Measurements from ENCODE around the gene CCDC197. TPM values are rescaled to one million over a fixed set of nuclear protein-coding genes. Genes with fewer than 3 reads are reported as not detected.
A peak's percentile ranks its signal among the peaks of the same experiment; 100 is the strongest.

CCDC197 gene
- total and polyA plus RNA-seq, 7 experiments from 2014 or later: not detected

- DNase-seq (no peak), ATAC-seq (no peak)
- intact Hi-C loops (cut with micrococcal nuclease): no loop called here
- Mint-ChIP-seq H3K27ac (peak overlapping the region in 1 of 9 donors; percentile 46), H3K4me3 (no peak overlapping the region), H3K4me1 (peaks cover 0 to 39% (median 8%) of the 10 kb centered on the region in 7 donors), H3K36me3 (no peaks in the 10 kb centered on the region), H3K27me3 (peaks cover 0 to 11% (median 0%) of the 10 kb centered on the region in 5 donors), H3K9me3 (peaks cover 0 to 3% (median 0%) of the 10 kb centered on the region in 11 donors)
- no peak overlapping the region for H3K4me3 ChIP-seq (ENCODE audit: low read length)
- H3K9me3 ChIP-seq (ENCODE audit: control insufficient read depth in 2 of 3, low read length in 3 of 3): no peaks in the 10 kb centered on the region
- no peaks in the 10 kb centered on the region for H3K27me3 ChIP-seq (ENCODE audit: control insufficient read depth in 2 of 2, insufficient read depth in 2 of 2, low read length in 2 of 2)
- POLR2A ChIA-PET: no interaction called here
- no peak overlapping the region for H3K27ac ChIP-seq (ENCODE audit: low read depth, low read length)
- CTCF ChIA-PET: interaction anchor here (1.1 kb wide), 1 partner anchor 17 kb away, joined by 3 read pairs; no protein-coding TSS in a partner anchor
- H3K36me3 ChIP-seq (ENCODE audit: control insufficient read depth in 2 of 3, insufficient read depth in 3 of 3, low read length in 3 of 3): no peaks in the 10 kb centered on the region
- H3K4me1 ChIP-seq (ENCODE audit: control insufficient read depth in 2 of 2, insufficient read depth in 2 of 2, low read length in 2 of 2): no peaks in the 10 kb centered on the region
Observed at GRCh38 chr14:94019329-94019728, 22.2 kb downstream of the CCDC197 start.

- ChIA-PET POLR2A (interaction anchor here (1.1 kb wide), 1 partner anchor 9 kb away, joined by 4 read pairs; no protein-coding TSS in a partner anchor), CTCF (interaction anchor here (1.5 kb wide), 1 partner anchor 81 kb away, joined by 5 read pairs; no protein-coding TSS in a partner anchor)
- Histone ChIP-seq H3K36me3 (ENCODE audit: control insufficient read depth in 2 of 3, insufficient read depth in 3 of 3, low read length in 3 of 3) (no peaks in the 10 kb centered on the region), H3K4me1 (ENCODE audit: control insufficient read depth in 2 of 2, insufficient read depth in 2 of 2, low read length in 2 of 2) (no peaks in the 10 kb centered on the region), H3K27ac (ENCODE audit: low read depth, low read length) (no peak overlapping the region), H3K9me3 (ENCODE audit: control insufficient read depth in 2 of 3, low read length in 3 of 3) (no peaks in the 10 kb centered on the region), H3K4me3 (ENCODE audit: low read length) (no peak overlapping the region), H3K27me3 (ENCODE audit: control insufficient read depth in 2 of 2, insufficient read depth in 2 of 2, low read length in 2 of 2) (no peaks in the 10 kb centered on the region)
- no peak for DNase-seq
- ATAC-seq: no peak
- Mint-ChIP-seq H3K27me3 (peaks cover 0 to 11% (median 0%) of the 10 kb centered on the region in 5 donors), H3K9me3 (peaks cover 0 to 3% (median 0%) of the 10 kb centered on the region in 11 donors), H3K4me3 (no peak overlapping the region), H3K27ac (peak overlapping the region in 2 of 9 donors; percentile 40 to 78), H3K36me3 (no peaks in the 10 kb centered on the region), H3K4me1 (peaks cover 0 to 32% (median 8%) of the 10 kb centered on the region in 7 donors)
- intact Hi-C loops (cut with micrococcal nuclease): no loop called here
Observed at GRCh38 chr14:94020267-94020666, 23.2 kb downstream of the CCDC197 start.

DNA sequence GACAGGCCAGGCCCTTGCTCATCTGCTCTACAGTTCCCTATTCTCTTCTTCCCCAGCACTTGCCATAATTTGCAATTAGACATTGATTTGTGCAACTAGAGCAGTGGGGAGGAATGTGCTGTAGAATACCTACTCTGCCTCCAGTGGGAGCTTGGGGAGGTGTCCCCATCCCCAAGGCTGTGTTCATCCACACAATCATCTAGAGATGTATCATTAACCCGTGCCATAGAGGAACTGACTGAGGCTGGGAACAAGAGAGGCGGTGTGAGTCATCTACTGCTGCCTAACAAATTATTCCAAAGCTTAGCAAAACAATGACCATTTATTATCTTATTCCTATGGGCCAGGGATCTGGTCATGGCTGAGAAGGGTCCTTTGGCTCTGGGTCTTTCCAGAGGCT is 23.9 kb downstream of the CCDC197 start:
- no peak for ATAC-seq
- peak overlapping the region in 1 of 9 donors; percentile 59 for H3K27ac Mint-ChIP-seq

GRCh38 chr14:94021416-94022157 is 24.5 kb downstream of the CCDC197 start:
- CTCF ChIA-PET: interaction anchor here (1.5 kb wide), 2 partner anchors 11 to 82 kb away, joined by 4 to 5 read pairs; no protein-coding TSS in a partner anchor

More for the DNA sequence above, 23.9 kb downstream of the CCDC197 start:
- H3K4me3 ChIP-seq (ENCODE audit: low read length): no peak overlapping the region
- no peaks in the 10 kb centered on the region for H3K9me3 ChIP-seq (ENCODE audit: control insufficient read depth in 2 of 3, low read length in 3 of 3)
- ChIA-PET POLR2A (interaction anchor here (1.1 kb wide), 1 partner anchor 9 kb away, joined by 4 read pairs; no protein-coding TSS in a partner anchor), CTCF (interaction anchor here (1.5 kb wide), 1 partner anchor 82 kb away, joined by 5 read pairs; no protein-coding TSS in a partner anchor)
- no peak overlapping the region for H3K27ac ChIP-seq (ENCODE audit: low read depth, low read length)
- H3K4me3 Mint-ChIP-seq: no peak overlapping the region
- no peak for DNase-seq
- H3K4me1 ChIP-seq (ENCODE audit: control insufficient read depth in 2 of 2, insufficient read depth in 2 of 2, low read length in 2 of 2): peaks cover 0 to 4% of the 10 kb centered on the region in 2 donors
- peaks cover 0 to 3% (median 0%) of the 10 kb centered on the region in 11 donors for H3K9me3 Mint-ChIP-seq
- H3K36me3 ChIP-seq (ENCODE audit: control insufficient read depth in 2 of 3, insufficient read depth in 3 of 3, low read length in 3 of 3): no peaks in the 10 kb centered on the region
- peaks cover 4 to 36% (median 8%) of the 10 kb centered on the region in 7 donors for H3K4me1 Mint-ChIP-seq
- no peaks in the 10 kb centered on the region for H3K27me3 ChIP-seq (ENCODE audit: control insufficient read depth in 2 of 2, insufficient read depth in 2 of 2, low read length in 2 of 2)
- no peaks in the 10 kb centered on the region for H3K36me3 Mint-ChIP-seq
- intact Hi-C loops (cut with micrococcal nuclease): no loop called here
- H3K27me3 Mint-ChIP-seq: peaks cover 0 to 11% (median 0%) of the 10 kb centered on the region in 5 donors

GRCh38 chr14:94022532-94023411 is 25.7 kb downstream of the CCDC197 start:
- no peak for ATAC-seq
- Mint-ChIP-seq H3K4me1 (peaks cover 7 to 42% (median 10%) of the 10 kb centered on the region in 7 donors), H3K27me3 (peaks cover 0 to 11% (median 0%) of the 10 kb centered on the region in 5 donors), H3K27ac (peak overlapping the region in 1 of 9 donors; percentile 59), H3K9me3 (peaks cover 0 to 3% (median 0%) of the 10 kb centered on the region in 11 donors), H3K4me3 (peak overlapping the region in 1 of 10 donors; percentile 41), H3K36me3 (no peaks in the 10 kb centered on the region)
- ChIA-PET POLR2A (no interaction called here), CTCF (interaction anchor here (1.4 to 1.5 kb wide), 2 partner anchors 10 to 83 kb away, joined by 4 to 5 read pairs; no protein-coding TSS in a partner anchor)
- no peak overlapping the region for H3K4me3 ChIP-seq (ENCODE audit: low read length)
- H3K36me3 ChIP-seq (ENCODE audit: control insufficient read depth in 2 of 3, insufficient read depth in 3 of 3, low read length in 3 of 3): no peaks in the 10 kb centered on the region
- peaks cover 5 to 12% of the 10 kb centered on the region in 2 donors for H3K4me1 ChIP-seq (ENCODE audit: control insufficient read depth in 2 of 2, insufficient read depth in 2 of 2, low read length in 2 of 2)
- intact Hi-C loops (cut with micrococcal nuclease): no loop called here
- no peaks in the 10 kb centered on the region for H3K27me3 ChIP-seq (ENCODE audit: control insufficient read depth in 2 of 2, insufficient read depth in 2 of 2, low read length in 2 of 2)
- no peak for DNase-seq
- H3K9me3 ChIP-seq (ENCODE audit: control insufficient read depth in 2 of 3, low read length in 3 of 3): no peaks in the 10 kb centered on the region
- no peak overlapping the region for H3K27ac ChIP-seq (ENCODE audit: low read depth, low read length)

More at GRCh38 chr14:94021416-94022157, 24.5 kb downstream of the CCDC197 start:
- POLR2A ChIA-PET: no interaction called here
- Histone ChIP-seq H3K9me3 (ENCODE audit: control insufficient read depth in 2 of 3, low read length in 3 of 3) (no peaks in the 10 kb centered on the region), H3K27me3 (ENCODE audit: control insufficient read depth in 2 of 2, insufficient read depth in 2 of 2, low read length in 2 of 2) (no peaks in the 10 kb centered on the region), H3K4me3 (ENCODE audit: low read length) (no peak overlapping the region), H3K4me1 (ENCODE audit: control insufficient read depth in 2 of 2, insufficient read depth in 2 of 2, low read length in 2 of 2) (peaks cover 0 to 4% of the 10 kb centered on the region in 2 donors), H3K36me3 (ENCODE audit: control insufficient read depth in 2 of 3, insufficient read depth in 3 of 3, low read length in 3 of 3) (no peaks in the 10 kb centered on the region), H3K27ac (ENCODE audit: low read depth, low read length) (no peak overlapping the region)
- intact Hi-C loops (cut with micrococcal nuclease): no loop called here
- peaks cover 0 to 3% (median 0%) of the 10 kb centered on the region in 11 donors for H3K9me3 Mint-ChIP-seq
- peaks cover 7 to 38% (median 8%) of the 10 kb centered on the region in 7 donors for H3K4me1 Mint-ChIP-seq
- DNase-seq (peak in 1 of 9 donors; percentile 51), ATAC-seq (no peak)
- H3K36me3 Mint-ChIP-seq: no peaks in the 10 kb centered on the region
- H3K4me3 Mint-ChIP-seq: peak overlapping the region in 1 of 10 donors; percentile 61
- peak overlapping the region in 1 of 9 donors; percentile 59 for H3K27ac Mint-ChIP-seq
- H3K27me3 Mint-ChIP-seq: peaks cover 0 to 11% (median 0%) of the 10 kb centered on the region in 5 donors

GRCh38 chr14:94024549-94024948 is 27.4 kb downstream of the CCDC197 start:
- H3K27ac Mint-ChIP-seq: no peak overlapping the region
- H3K27me3 Mint-ChIP-seq: peaks cover 0 to 7% (median 0%) of the 10 kb centered on the region in 5 donors
- H3K27ac ChIP-seq (ENCODE audit: low read depth, low read length): no peak overlapping the region
- H3K4me1 Mint-ChIP-seq: peaks cover 14 to 53% (median 18%) of the 10 kb centered on the region in 7 donors
- H3K27me3 ChIP-seq (ENCODE audit: control insufficient read depth in 2 of 2, insufficient read depth in 2 of 2, low read length in 2 of 2): no peaks in the 10 kb centered on the region
- H3K4me3 Mint-ChIP-seq: peak overlapping the region in 1 of 10 donors; percentile 42
- H3K4me3 ChIP-seq (ENCODE audit: low read length): no peak overlapping the region
- DNase-seq (no peak), ATAC-seq (no peak)
- no peaks in the 10 kb centered on the region for H3K9me3 Mint-ChIP-seq
- H3K9me3 ChIP-seq (ENCODE audit: control insufficient read depth in 2 of 3, low read length in 3 of 3): no peaks in the 10 kb centered on the region
- ChIA-PET CTCF (interaction anchor here (0.7 to 2.6 kb wide), 2 partner anchors 12 to 20 kb away, joined by 3 to 14 read pairs; no protein-coding TSS in a partner anchor), POLR2A (interaction anchor here (0.9 kb wide), 1 partner anchor 24 kb away, joined by 3 read pairs; no protein-coding TSS in a partner anchor)
- peaks cover 5 to 12% of the 10 kb centered on the region in 2 donors for H3K4me1 ChIP-seq (ENCODE audit: control insufficient read depth in 2 of 2, insufficient read depth in 2 of 2, low read length in 2 of 2)
- H3K36me3 Mint-ChIP-seq: no peaks in the 10 kb centered on the region
- intact Hi-C loops (cut with micrococcal nuclease): no loop called here
- no peaks in the 10 kb centered on the region for H3K36me3 ChIP-seq (ENCODE audit: control insufficient read depth in 2 of 3, insufficient read depth in 3 of 3, low read length in 3 of 3)
